ENCODE results near the gene ROPN1L.

Gene ROPN1L

DNA sequence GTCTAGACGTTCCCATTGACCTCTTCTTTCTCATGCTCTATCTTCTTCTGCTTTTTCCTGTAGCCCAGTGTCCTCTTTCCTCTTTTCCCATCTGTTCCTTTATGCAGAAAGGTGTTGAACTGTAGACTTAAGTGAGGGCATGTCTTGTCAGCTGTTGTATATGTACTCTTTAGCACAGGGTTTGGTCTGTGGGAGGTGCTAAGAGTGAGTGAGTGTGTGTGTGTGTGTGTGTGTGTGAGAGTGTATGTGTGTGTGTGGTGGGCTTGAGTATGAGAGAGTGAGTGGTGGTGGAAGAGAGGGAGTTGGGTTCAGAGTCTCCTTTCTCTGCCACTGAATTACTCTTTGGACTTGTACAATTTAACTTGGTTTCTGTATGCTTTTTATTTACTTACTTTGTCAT, 10.3 kb upstream of the ROPN1L start:
- no peak for DNase-seq

DNA sequence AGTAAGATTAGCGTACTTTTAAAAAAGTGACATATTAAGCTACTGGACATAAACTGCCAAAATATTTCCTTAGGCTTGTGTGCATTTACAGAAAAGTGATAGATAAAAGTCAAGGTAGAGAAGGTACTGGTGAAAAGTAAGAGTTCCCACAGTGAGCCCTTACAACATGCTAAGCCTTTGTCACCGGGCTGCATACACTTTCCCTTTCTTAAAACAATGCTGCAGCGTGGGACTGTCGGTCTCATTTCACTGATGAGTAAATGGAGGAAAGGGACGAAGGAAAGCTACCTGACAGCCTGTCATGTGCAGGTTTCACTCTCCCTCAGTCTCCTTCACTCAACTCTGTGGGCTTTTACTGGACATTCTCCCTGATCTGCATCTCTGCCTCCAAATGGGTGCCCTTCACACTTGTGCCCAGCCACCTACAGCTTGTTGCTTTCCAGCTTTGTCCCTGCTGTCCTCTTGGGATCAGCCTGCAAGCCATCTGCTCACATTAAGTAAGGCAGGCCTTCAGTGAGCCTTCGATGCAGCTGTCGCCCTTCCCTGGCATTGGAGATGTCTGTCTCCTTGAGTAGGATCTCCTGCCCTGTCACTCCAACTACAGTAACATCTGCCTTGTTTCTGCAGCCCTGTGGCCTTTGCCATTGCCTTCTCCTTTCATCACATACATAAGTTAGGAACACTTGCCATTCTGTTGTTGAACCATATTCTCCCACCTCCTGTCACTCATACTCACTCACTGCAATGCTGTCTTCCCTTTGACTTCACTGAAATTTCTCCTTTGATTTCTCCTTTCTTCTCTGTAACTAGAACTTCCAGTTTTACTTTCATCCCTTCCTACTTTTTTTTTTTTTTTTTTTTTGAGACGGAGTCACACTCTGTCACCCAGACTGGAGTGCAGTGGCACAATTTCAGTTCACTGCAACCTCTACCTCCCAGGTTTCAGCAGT, 9.3 kb upstream of the ROPN1L start:
- no peak for DNase-seq

DNA sequence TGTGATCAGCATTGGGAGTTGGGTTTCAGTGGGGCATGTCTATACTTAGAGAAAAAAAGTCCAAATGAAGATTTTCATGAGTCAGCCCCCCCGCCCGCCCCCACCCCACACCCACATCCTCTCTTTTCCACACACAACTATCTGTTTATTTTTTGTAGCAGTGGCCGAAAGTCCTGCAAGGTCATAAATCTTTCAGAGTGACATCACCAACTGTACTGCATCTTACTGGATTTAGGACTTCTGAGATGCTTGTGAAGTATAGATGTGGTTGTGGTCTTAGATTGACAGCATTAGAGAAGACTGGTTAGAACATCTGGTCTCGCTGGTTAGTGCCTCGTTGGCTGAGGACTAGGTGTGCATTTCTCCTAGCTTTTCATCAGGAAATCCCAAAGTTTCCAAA, 7.3 kb upstream of the ROPN1L start:
- DNase-seq, result no peak

DNA sequence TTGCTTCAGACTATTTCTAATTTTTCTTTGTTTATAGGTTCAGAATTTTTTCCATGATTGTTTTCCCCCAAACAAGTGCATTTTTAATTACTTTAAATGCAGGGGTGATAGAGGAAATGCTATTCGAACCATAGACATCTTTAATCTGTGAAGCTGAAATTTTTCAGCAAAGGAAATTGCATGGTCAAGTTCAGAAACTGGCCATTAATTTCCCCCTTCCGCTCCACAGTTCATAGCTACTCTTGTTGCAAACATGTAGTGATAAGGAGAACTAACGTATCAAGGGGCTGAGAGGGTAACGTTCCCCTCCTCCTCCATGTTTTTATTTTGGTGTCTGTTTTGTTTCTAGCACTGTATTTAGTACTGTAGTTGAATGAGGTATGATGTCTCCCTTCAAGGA, 3.4 kb upstream of the ROPN1L start:
- DNase-seq, result no peak

DNA sequence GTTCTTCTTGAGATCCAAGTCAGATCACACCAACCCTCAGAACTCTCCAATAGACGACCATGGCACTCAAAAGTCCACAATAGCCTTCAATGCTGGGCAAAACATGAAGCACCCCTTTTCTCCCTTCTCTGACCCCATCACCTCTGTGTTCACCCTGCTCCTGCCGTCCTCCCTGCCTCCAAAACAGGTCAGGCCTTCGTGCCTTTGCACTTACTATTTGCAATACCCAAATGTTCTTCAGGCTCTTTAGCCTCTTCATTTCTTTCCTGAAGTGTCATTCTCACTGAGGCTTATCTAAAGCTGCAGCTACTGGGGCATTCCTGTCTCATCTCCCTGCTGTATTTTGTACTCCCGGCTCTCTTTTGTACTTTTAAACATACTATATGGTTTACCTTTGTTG, 2.0 kb upstream of the ROPN1L start:
- no peak for DNase-seq

DNA sequence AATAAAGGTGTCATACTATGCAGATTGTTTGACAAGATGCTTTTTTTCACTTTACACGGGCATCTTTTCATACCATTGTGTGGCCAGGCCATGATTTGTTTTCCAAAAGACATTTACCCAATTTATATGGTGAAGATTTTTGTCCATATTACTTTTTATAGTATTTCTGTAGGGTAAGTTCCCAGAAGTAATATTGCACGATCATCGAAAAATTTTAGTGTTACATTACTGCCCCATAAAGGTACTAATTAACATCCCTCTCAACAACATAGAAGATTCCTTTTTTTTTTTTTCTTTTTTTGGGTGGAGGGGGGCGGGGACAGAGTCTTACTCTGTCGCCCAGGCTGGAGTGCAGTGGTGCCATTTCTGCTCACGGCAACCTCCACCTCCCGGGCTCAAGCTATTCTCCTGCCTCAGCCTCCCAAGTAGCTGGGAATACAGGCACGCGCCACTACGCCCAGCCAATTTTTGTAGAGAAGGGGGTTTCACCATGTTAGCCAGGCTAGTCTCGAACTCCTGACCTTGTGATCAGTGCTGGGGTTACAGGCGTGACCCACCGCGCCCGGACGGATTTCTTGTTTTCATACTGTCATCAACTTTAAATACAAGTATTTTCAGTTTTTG, 1.2 kb upstream of the ROPN1L start:
- DNase-seq, result no peak

DNA sequence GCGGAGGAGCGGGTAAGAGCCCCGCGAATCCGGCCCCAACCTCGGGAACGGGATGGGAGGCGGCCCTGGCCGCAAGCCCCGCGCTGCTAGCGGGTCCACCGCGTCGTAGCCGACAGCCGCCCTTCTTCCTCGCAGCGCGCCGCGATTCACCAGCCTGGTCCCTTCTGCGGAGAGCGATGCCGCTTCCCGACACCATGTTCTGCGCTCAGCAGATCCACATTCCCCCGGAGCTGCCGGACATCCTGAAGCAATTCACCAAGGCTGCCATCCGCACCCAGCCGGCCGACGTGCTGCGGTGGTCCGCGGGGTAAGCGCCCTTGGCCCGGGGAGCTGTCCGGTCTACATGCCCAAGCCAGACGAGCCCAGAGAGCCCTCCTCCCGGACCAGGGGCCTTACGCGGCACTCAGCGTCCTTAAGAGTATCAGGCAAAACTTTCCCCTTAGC, 335 bp downstream of the ROPN1L start:
- DNase-seq, result no peak

DNA sequence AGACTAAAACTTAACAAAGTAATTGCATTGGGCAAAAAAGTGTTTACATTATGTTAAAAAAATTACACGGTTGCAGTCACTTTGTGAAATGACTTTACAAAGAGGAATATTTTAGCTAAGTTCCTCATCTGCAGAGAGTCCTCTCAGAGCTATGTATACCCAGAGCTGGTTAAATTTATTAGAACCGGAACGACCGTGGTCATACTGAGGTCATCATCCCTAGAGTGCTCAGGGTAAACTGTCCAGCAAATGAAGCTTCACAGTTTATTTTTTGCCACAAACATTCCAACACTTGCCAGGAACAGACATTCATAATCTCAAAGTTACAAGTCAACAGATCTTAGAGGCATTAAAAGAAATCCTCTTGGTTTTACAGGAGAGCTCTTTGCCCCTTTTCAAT, 897 bp downstream of the ROPN1L start:
- DNase-seq, result peak; percentile 33 to 54

DNA sequence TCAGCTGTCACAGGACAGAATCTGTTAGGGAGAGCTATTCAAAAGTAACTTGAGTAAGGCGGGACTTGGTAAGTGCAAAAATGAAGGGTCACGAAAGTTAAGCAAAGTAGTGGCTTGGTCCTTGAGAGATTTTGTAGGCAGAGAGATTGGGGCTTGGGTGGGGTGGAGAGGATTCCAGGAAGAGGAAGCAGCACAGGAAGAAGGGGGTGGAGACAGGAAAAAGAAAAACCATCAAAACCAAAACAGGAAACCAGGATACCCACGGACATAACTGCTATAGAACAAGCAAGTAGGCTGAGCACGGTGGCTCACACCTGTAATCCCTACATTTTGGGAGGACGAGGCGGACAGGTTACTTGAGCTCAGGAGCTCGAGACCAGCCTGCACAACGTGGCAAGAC, 3.7 kb downstream of the ROPN1L start:
- peak; percentile 80 to 86 for DNase-seq

DNA sequence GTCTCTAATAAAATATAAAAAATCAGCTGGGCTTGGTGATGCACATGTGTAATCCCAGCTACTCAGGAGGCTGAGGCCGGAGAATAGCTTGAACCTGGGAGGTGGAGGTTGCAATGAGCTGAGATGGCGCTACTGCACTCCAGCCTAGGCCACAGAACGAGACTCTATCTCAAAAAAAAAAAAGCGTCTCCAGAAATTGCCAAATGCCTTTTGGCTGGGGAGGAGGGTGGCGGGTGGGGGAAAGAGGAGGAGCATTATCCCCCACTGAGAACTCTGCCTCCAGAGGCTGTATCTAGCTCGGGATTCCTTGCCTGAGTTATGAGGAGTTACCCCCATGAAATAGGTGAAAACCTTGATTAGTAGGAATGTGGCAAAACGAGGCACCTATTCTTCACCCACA, 4.8 kb downstream of the ROPN1L start:
- no peak for DNase-seq

DNA sequence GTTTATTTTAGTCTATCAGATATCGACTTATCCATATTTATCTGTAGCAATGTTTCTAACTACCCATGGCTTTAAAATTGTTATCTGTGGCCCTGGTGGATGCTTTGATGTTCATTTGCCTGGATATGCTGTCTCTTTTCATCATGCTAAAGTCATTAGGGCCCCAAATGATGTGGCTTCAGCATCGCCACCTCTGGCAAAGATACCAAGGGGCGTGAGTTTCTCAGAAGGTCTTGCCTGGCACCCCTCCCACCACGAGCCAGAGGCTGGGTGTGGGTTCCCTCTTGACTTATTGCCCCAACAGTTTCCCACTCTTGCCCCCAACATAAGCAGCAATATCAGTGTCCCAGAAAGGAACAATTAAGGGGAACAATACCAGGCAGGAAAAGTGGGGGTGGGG, 5.4 kb downstream of the ROPN1L start:
- no peak for DNase-seq

DNA sequence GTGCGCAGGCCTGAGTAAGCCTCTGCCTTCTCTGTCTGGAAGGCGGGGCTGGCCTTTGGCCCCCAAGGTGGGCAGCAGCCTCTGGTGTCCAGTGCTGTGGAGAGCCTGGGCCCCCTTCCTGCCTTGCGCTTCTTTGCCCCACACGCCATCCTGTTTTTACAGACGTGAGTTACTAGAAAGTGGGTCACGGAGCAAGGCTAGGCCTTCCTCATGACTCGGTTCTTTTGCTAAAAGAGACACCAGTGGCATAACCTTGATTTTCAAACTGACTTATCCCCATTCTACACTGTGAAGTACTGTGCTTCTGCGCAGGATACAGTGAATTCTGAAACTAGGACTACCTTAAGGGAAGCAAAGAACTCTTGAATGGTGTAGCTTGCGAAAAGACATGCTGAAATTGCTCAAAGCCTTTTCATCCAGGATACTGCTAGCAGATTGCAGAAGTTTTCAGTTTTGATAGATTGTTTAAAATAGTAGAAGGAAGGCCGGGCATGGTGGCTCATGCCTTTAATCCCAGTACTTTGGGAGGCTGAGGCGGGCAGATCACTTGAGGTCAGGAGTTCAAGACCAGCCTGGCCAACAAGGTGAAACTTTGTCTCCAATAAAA, 7.2 kb downstream of the ROPN1L start:
- DNase-seq, result no peak

DNA sequence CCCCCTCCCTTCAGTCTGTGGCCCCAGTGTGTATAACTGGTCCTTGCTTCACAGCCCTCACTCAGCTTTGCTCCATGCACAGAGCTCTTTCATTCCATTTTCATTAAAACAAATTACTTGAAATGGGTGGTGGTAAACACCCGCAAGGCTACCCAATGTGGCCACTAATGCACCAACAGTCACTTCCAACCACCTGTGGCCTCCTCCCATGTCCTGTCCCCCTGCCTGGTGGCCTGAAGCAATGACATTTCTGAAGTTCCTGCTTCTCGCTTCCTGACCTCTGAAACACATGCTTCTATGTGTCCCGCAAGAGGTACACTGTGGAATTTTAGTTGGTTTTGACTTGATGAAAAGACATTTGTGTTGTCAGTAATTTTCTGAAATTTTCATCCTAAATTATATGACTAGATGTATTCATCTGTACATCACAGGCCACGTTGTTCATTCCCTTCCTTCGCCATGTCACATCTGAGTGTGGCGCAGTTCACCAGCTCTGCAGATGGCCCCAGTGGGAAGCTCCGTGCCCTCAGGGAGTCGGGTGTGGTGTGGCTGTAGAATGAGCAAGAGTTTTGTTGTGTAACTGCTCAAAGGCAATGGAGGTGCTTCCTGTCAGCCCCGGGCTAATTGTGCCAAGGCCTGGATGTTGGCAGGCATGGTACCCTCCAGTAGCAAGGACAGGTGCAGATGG, 9.6 kb downstream of the ROPN1L start:
- no peak for DNase-seq

DNA sequence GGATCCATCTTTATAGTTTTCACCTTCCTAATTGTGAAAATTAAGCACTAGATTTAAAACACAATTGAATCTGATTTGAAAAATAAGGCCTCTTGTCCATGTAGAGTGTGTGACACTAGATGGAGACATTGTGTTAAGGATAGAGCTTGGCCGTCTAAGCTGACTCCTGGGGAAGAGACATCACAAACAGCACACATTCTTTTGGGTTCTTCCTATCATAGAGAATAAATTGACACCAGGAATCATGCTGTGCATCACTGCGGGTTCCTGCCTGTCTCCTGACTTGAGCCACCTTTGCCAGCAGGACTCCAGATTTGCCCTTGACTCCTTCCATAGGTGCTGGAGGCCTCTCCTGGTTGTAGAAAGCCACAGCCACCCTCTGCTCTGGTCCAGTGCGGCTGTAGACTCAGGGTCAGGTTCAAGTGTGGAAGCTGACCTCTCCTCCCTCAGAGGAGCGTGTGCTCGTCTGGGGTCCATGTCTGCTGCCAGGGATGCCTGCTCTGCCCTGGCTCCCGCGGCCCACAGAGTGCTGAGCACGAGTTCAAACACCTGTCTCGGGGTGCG, 11.2 kb downstream of the ROPN1L start:
- DNase-seq, result peak; percentile 83 to 90

DNA sequence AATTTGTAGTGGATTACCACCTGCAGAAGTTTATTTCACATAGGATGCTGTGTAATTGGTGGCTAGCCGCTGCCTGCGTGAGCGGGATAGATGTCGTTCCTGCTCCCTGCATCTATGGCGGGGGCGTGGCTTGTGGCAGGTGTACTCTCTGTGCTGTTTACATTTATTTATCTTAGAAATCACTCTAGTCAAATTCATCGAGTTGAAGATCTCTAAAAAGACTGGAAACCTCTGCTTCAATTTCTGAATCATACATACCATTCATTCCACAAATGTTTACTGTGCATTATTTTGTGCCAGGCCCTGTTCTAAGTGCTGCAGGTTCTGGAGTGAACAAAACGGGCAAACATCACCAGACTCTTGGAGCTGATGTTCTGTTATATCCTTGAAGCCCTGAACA, 11.9 kb downstream of the ROPN1L start:
- no peak for DNase-seq

DNA sequence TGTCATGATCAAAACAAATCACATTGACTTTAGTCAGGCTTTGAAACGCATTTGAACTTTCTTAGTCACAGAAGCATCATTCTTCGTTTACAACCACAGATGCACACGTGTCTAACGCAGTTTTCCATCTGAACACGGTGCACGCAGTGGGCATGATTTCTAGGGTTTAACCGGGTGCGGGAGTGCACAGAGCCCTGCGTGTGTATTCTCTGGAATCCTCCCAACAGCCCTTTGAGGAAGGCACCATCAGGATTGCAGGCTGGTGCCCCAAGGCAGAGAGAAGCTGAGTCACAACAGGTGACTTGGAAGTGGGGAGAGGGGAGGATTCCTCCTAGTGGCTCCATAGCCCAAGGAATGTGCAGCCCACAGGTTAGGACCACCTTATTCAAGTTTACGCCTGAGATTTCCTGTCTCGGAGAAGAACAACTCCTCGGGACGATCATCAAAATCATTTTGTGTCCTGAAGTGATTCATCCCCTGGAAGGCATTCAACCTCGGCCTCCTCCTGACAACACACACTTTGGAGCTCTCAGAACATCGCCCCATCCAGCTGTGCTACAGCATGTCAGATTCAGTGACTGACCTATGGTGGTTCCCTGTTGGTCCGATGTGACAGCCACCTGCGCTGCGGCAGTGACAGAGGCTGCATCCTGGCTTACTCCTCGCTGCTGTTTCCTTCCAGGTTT, 13.1 kb downstream of the ROPN1L start:
- no peak for DNase-seq

DNA sequence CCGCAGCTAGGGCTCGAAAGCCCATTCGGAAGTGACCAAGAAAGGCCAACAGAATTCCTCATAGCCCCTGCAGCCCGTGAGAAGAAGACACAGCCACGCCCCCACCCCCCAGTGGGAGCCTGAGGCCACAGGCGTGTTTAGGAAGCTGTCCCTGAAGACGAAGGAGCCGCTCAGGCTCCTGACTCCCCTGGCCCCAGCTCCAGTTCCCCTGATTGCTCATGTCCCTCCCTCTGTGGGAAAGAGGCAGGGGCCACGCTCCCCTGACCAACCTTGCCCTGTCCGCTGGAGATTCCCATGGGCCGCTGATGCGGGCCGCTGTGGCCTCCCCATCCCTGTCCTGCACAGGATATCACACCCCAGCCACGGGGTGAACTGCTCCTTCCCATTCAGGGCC, 13.6 kb downstream of the ROPN1L start:
- no peak for DNase-seq

DNA sequence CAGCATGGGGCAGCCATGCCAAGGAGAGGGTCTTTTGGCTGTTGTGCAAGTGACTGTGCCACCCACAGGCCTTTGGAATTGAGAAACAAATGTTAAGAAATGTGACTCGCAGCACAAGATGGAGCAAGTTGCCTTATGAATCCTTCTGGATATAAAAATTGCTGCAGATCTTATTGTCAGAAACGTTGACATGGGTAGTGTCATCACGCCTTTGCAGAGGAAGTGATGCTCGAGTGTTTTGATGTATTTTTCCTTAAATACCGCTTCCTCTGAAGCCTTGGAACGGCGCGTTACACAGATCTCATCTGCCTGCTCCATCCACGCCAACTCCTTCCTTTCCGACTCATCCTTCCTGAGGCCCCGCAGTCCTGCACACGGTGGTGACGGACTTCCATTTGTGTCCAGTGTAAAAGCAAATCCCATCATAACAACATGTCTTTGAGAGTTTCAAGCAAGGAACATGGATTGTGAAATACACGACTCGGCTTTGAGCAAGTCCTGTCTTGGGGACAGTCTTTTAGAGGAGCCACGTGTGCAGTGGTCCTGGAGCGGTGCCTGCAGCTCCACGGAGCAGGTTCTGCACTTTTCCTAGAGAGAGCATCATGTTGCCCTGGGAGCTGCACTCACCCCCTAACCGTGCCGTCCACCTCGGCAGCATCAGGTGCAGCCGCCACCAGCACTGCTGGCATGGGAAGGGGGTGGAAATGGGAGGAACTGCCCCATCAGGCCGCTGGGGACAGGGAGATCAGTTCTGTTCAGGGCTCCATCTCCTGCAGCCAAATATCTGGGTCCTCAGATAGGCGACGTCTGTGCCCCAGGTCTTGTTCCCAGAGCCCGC, 15.1 kb downstream of the ROPN1L start:
- DNase-seq, result no peak

DNA sequence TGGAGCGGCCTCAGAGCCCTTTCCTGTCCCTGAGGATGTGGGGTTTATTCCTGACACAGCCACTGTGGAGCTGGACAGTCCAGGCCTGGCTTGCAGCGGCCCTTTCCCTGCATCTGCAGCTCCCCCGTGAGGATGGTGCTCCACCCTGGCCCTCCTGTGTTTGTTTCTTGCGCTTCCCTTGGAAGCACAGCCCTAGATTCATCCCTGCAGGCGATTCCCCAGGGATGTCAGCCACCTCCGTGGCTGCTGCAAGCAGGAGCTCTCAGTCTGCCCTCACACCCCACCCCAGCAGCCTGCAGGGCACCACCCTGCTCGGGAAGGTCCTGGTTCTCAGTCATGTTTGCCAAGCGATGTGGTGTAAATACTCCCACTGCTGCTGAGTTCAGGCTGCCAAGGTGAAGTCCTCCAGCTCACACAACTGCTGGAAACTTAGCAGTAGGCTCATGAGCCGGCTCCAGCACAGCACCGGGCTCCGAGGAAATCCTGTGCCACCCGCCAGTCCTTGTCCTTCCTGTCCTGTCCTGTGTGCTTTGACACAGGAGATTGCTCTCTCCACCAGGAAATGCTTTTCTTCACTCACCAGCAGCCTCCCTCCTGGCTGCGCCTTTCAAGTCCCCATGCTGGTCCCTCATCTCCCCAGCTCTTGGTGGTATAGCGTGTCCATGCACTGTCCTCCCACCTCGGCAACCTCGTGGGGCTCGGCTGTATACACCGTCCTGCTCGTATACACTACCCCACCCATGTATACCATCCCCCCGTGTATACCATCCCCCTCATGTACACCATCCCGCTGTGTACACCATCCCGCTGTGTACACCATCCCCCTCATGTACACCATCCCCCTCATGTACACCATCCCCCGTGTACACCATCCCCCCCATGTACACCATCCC, 16.2 kb downstream of the ROPN1L start:
- DNase-seq, result no peak

Measured in Kasumi-1 (cell line).